Mesothelial cell of epicardium (in vitro differentiated cells): ENCODE results near the gene KANK4. TPM values are rescaled to one million over a fixed set of nuclear protein-coding genes. Genes with fewer than 3 reads are reported as not detected.

Experiments
- DNase-seq, 2 experiments: peaks; one replicate each; pipeline ENCODE4 v3.0.0; 2021; ENCODE audit warnings: low spot score in 2 of 2; ENCODE audit not compliant: unreplicated experiment in 2 of 2
- H3K27ac Mint-ChIP-seq: 2 replicates; pipeline ENCODE4 v1.8.0; 2021; ENCODE audit warnings: mixed read lengths
- H3K27me3 Mint-ChIP-seq: 2 replicates; pipeline ENCODE4 v1.8.0; 2021; ENCODE audit warnings: low read depth, mixed read lengths
- H3K36me3 Mint-ChIP-seq: 2 replicates; pipeline ENCODE4 v1.8.0; 2021; ENCODE audit warnings: mixed read lengths
- H3K4me1 Mint-ChIP-seq: 2 replicates; pipeline ENCODE4 v1.8.0; 2021; ENCODE audit warnings: mixed read lengths
- H3K4me3 Mint-ChIP-seq: 2 replicates; pipeline ENCODE4 v1.8.0; 2021; ENCODE audit warnings: mild to moderate bottlenecking, moderate library complexity, mixed read lengths
- H3K9me3 Mint-ChIP-seq: 2 replicates; pipeline ENCODE4 v1.8.0; 2021; ENCODE audit warnings: mixed read lengths
- total RNA-seq: library from RNA; stranded (reverse); gene quantifications from 3 replicates; pipeline ENCODE4 v1.2.1, GENCODE V29; 2021
- TF ChIP-seq, protein P1 (sequence below): fragments of 200-600 bp; sonication (generic); IDR thresholded peaks from one replicate; pipeline ENCODE4 v1.5.0; 2021; ENCODE audit warnings: antibody characterized with exemption; ENCODE audit not compliant: unreplicated experiment

Gene KANK4
- total RNA-seq, 1 donor from 2014 or later, result 34.3 TPM

DNA sequence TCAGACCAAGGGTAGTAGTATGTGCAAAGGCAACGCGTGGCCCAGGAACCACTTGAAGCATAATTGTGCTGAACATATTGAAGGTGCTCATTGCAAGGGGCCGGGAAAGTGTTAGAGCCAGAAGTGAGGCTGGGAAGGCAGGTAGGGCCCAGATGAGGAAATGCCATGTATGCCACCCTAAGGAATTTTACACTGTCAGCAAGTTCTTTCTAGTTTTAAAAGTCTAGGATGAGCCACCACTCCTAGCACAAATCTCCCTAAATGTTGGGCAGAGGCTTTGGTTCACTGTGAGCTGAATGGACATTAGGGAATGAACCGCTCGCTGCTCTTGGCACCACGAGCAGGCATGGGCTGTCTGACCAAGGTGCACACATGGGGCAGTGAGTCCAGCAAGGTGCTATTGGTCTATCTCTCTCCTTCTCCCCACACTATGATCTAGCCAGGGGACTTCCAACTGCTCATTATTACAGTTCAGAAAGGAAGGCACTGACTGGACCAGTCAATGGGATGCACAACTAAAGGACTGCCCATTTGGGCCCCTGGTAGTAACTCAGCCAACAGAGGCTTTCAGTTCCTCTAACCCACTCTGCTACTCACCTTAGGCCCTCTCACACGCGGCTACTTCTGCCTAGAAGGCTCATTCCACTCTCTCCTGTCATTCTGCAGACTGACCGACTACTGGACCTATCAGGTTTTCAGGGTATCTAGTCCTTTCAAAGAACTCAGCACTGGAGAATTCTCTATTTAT is 2.0 kb downstream of the KANK4 start:
- Mint-ChIP-seq H3K4me3 (peak overlapping the region; percentile 80), H3K9me3 (no peaks in the 10 kb centered on the region), H3K27me3 (peaks cover 6% of the 10 kb centered on the region), H3K27ac (peak overlapping the region; percentile 97), H3K4me1 (peaks cover 75% of the 10 kb centered on the region), H3K36me3 (no peaks in the 10 kb centered on the region)
- TF ChIP-seq, protein P1, sequence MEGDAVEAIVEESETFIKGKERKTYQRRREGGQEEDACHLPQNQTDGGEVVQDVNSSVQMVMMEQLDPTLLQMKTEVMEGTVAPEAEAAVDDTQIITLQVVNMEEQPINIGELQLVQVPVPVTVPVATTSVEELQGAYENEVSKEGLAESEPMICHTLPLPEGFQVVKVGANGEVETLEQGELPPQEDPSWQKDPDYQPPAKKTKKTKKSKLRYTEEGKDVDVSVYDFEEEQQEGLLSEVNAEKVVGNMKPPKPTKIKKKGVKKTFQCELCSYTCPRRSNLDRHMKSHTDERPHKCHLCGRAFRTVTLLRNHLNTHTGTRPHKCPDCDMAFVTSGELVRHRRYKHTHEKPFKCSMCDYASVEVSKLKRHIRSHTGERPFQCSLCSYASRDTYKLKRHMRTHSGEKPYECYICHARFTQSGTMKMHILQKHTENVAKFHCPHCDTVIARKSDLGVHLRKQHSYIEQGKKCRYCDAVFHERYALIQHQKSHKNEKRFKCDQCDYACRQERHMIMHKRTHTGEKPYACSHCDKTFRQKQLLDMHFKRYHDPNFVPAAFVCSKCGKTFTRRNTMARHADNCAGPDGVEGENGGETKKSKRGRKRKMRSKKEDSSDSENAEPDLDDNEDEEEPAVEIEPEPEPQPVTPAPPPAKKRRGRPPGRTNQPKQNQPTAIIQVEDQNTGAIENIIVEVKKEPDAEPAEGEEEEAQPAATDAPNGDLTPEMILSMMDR, result no peak
- DNase-seq, result no peak

DNA sequence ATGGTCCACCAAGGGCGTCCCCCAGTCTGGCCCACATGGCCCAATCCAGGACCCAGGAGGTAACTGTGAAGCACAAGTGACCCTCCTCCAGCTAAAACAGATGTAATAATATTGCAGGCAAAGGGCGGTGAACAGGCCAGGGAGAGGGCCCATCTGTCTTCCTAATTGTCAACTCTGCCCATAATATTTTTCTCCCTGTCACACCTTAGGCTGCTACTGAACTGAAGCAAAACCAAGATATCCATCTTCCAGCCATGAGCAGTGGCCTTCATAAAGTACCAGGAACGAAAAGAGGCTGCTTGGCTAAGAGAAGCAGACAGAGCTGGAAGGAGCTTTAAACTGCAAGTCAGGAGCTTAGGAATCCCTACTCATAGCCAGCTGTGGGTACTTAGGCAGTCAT is 3.1 kb downstream of the KANK4 start:
- H3K4me1 Mint-ChIP-seq, result peaks cover 76% of the 10 kb centered on the region
- peak overlapping the region; percentile 97 for H3K27ac Mint-ChIP-seq
- TF ChIP-seq, protein P1, result no peak
- DNase-seq, result no peak
- peaks cover 5% of the 10 kb centered on the region for H3K27me3 Mint-ChIP-seq
- H3K9me3 Mint-ChIP-seq, result no peaks in the 10 kb centered on the region
- no peaks in the 10 kb centered on the region for H3K36me3 Mint-ChIP-seq
- H3K4me3 Mint-ChIP-seq, result no peak overlapping the region

DNA sequence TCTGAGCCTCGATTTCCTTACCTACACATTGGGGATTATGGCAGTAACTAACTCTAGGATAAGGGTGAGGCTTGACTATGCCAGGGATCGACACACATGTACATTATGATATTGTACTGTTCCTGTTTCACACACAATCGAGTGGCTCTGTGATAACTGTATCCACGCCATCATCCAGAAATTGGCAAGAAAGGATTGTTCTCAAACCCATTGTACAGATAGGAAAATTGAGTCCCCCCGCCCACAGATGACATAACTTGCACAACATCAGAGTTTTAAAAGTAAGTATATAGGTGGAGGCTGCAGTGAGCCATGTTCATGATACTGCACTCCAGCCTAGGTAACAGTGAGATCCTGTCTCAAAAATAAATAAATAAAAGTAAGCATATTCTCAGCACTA is 3.8 kb downstream of the KANK4 start:
- Mint-ChIP-seq H3K27me3 (peaks cover 5% of the 10 kb centered on the region), H3K36me3 (no peaks in the 10 kb centered on the region), H3K27ac (peak overlapping the region; percentile 97), H3K4me3 (no peak overlapping the region), H3K4me1 (peaks cover 81% of the 10 kb centered on the region), H3K9me3 (no peaks in the 10 kb centered on the region)
- TF ChIP-seq, protein P1, result no peak
- no peak for DNase-seq

DNA sequence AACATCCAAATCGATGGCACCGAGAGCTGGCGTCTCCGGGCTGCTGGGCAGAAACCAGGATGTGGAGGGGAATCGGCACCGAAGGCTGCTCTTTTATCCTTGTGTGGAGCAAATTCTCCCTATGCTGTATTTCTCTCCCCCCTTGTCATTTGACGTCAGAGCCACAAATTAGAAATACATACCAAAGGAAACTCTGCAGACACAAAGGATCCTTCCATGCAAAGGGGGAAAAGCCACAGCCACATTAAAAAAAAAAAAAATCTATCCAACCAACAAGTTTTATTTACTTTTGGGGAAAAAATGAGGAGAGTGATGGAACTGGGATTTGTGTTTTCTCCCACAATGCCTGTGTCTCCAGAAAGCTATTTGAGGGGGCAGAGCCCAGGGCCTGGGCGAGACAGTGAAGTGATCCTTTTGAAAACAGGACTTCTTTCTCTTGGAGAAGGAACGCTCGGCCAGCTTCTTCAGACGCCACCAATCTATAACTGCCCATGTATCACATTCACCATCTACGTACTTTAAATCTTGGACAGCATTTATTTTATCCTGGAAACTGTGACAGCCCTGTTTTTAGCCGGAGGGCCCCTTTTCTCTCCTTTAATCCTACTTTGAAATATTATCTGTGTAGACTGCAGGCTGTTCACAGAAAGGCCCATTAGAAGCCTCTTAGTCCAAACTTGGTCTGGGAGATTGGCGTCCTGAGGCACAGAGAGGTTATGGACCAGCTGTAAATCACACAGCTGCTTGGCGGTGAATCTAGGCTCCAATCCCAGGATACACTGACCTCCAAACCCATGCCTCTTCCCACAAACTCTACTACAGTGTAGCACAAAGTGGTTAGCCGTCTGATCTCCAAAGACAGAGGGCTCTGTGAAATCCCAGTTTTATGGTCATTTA is 4.5 kb downstream of the KANK4 start:
- Mint-ChIP-seq H3K27ac (peak overlapping the region; percentile 97), H3K36me3 (no peaks in the 10 kb centered on the region), H3K27me3 (peaks cover 9% of the 10 kb centered on the region)

DNA sequence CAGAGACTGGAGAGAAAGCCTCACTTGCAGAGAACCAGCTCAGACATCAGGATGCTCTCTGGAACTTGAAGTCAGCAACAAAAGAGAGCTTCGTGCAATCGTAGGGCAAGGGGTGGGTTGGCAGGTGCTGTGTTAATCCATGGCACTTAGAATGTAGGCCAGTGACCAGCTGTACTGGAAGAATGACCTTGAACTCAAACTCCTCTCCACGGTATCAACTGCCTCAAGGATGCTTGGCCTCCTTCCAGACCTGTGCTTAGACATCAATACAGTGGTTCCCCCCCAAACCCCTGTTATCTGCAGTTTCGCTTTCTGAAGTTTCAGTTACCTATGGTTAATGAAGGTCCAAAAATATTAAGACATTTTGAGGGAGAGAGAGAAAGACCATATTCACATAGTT is 6.5 kb downstream of the KANK4 start:
- peaks cover 92% of the 10 kb centered on the region for H3K4me1 Mint-ChIP-seq
- no peak for DNase-seq
- H3K36me3 Mint-ChIP-seq, result no peaks in the 10 kb centered on the region
- H3K9me3 Mint-ChIP-seq, result no peaks in the 10 kb centered on the region
- peak overlapping the region; percentile 74 for H3K27ac Mint-ChIP-seq
- peaks cover 11% of the 10 kb centered on the region for H3K27me3 Mint-ChIP-seq
- H3K4me3 Mint-ChIP-seq, result no peak overlapping the region
- TF ChIP-seq, protein P1, result no peak

More for the DNA sequence above, 4.5 kb downstream of the KANK4 start:
- Mint-ChIP-seq H3K4me3 (peak overlapping the region; percentile 20), H3K9me3 (no peaks in the 10 kb centered on the region), H3K4me1 (peaks cover 86% of the 10 kb centered on the region)
- no peak for DNase-seq
- TF ChIP-seq, protein P1, result no peak
